HG03064 (cell line): ENCODE data around the gene PRMT1.

ENCODE experiments used
- ATAC-seq: cut with Tn5 transposase; IDR thresholded peaks from one replicate; pipeline ENCODE4 v1.9.1; 2021; ENCODE audit warnings: low read depth; ENCODE audit not compliant: unreplicated experiment

Gene PRMT1

GRCh38 chr19:49666120-49666444 is 11.0 kb upstream of the PRMT1 start:
- no peak for ATAC-seq

GRCh38 chr19:49667473-49667872 is 9.6 kb upstream of the PRMT1 start:
- no peak for ATAC-seq

GRCh38 chr19:49669516-49669915 is 7.6 kb upstream of the PRMT1 start:
- no peak for ATAC-seq

- ATAC-seq = no peak
Observed at GRCh38 chr19:49672131-49672919, 4.7 kb upstream of the PRMT1 start.

GRCh38 chr19:49676136-49676783 is 811 bp upstream of the PRMT1 start:
- peak; percentile 29 for ATAC-seq

- peak; percentile 64 for ATAC-seq
Observed at GRCh38 chr19:49676784-49677230, 264 bp upstream of the PRMT1 start.

GRCh38 chr19:49677901-49678674 is 1.0 kb downstream of the PRMT1 start:
- ATAC-seq = no peak

- no peak for ATAC-seq
Observed at GRCh38 chr19:49678985-49679770, 2.1 kb downstream of the PRMT1 start.

- no peak for ATAC-seq
Observed at GRCh38 chr19:49679771-49680413, 2.8 kb downstream of the PRMT1 start.

GRCh38 chr19:49680421-49681351 is 3.6 kb downstream of the PRMT1 start:
- ATAC-seq = no peak

GRCh38 chr19:49681830-49682229 is 4.8 kb downstream of the PRMT1 start:
- no peak for ATAC-seq

- no peak for ATAC-seq
Observed at GRCh38 chr19:49682274-49682673, 5.2 kb downstream of the PRMT1 start.

- no peak for ATAC-seq
Observed at GRCh38 chr19:49683814-49684250, 6.8 kb downstream of the PRMT1 start.

- no peak for ATAC-seq
Observed at GRCh38 chr19:49684251-49684982, 7.3 kb downstream of the PRMT1 start.

- no peak for ATAC-seq
Observed at GRCh38 chr19:49684983-49685553, 8.0 kb downstream of the PRMT1 start.

- ATAC-seq = no peak
Observed at GRCh38 chr19:49685845-49686332, 8.8 kb downstream of the PRMT1 start.

- no peak for ATAC-seq
Observed at GRCh38 chr19:49686503-49687088, 9.5 kb downstream of the PRMT1 start.

GRCh38 chr19:49687150-49687549 is 10.1 kb downstream of the PRMT1 start:
- no peak for ATAC-seq
